SU-DHL-6 (cell line): Measurements from ENCODE around the gene SLC12A8.

ENCODE experiments used
- H2AFZ ChIP-seq: fragments of 200-600 bp; sonication (generic); 2 replicates; pipeline ENCODE4 v1.6.1; 2014; ENCODE audit warnings: low read depth, mild to moderate bottlenecking, moderate library complexity, mixed read lengths, antibody characterized with exemption, low read length; ENCODE audit not compliant: severe bottlenecking
- H3F3A ChIP-seq: fragments of 200-600 bp; shearing (Covaris generic); 2 replicates; pipeline ENCODE4 v1.6.0; 2016; ENCODE audit warnings: antibody characterized with exemption, mild to moderate bottlenecking; ENCODE audit not compliant: insufficient read depth
- H3K27ac ChIP-seq: fragments of 200-600 bp; sonication (generic); 2 replicates; pipeline ENCODE4 v1.5.1; 2016; ENCODE audit warnings: low read depth, mild to moderate bottlenecking, low read length, moderate library complexity, mixed read lengths
- H3K27me3 ChIP-seq: fragments of 200-600 bp; sonication (generic), shearing (Covaris generic); 2 replicates; pipeline ENCODE4 v1.6.0; 2014; ENCODE audit warnings: mild to moderate bottlenecking, low read length
- H3K36me3 ChIP-seq: fragments of 200-600 bp; sonication (generic); 2 replicates; pipeline ENCODE4 v1.6.1; 2014; ENCODE audit warnings: mild to moderate bottlenecking, low read length, mixed read lengths
- H3K4me2 ChIP-seq: fragments of 300-600, 200-600 bp; shearing (Covaris generic), sonication (generic); 2 replicates; pipeline ENCODE4 v1.6.0; 2014; ENCODE audit warnings: low read length, low read depth, mild to moderate bottlenecking; ENCODE audit not compliant: poor library complexity, severe bottlenecking
- H3K4me3 ChIP-seq: fragments of 200-600 bp; sonication (generic); 2 replicates; pipeline ENCODE4 v1.5.1; 2014; ENCODE audit warnings: antibody characterized with exemption, low read length, mild to moderate bottlenecking, mixed read lengths; ENCODE audit not compliant: insufficient read depth, poor library complexity, severe bottlenecking
- H3K79me2 ChIP-seq: fragments of 200-600 bp; sonication (generic); 2 replicates; pipeline ENCODE4 v1.6.1; 2014; ENCODE audit warnings: mild to moderate bottlenecking, low read length, moderate library complexity; ENCODE audit not compliant: insufficient read depth
- H3K9ac ChIP-seq: fragments of 200-600 bp; sonication (generic); 2 replicates; pipeline ENCODE4 v1.7.0; 2014; ENCODE audit warnings: mild to moderate bottlenecking, low read length
- H3K9me2 ChIP-seq: fragments of 200-600 bp; sonication (generic); replicated peaks from 2 replicates; pipeline ENCODE4 v1.6.1; 2014; ENCODE audit warnings: low read length; ENCODE audit not compliant: insufficient read depth
- H3K9me3 ChIP-seq: fragments of 200-600 bp; sonication (generic); 2 replicates; pipeline ENCODE4 v1.6.1; 2014; ENCODE audit warnings: low read length, mixed read lengths; ENCODE audit not compliant: insufficient read depth
- H4K20me1 ChIP-seq: fragments of 200-600 bp; sonication (generic); 2 replicates; pipeline ENCODE4 v1.6.1; 2014; ENCODE audit warnings: low read depth, mild to moderate bottlenecking, antibody characterized with exemption, low read length, moderate library complexity, mixed read lengths
- CTCF ChIP-seq: fragments of 200-600 bp; sonication (generic); IDR thresholded peaks from one replicate; pipeline ENCODE4 v1.5.1; 2017; ENCODE audit warnings: antibody characterized with exemption, mild to moderate bottlenecking, low read length, moderate library complexity; ENCODE audit not compliant: insufficient read depth, poor library complexity, severe bottlenecking
- EZH2phosphoT487 ChIP-seq: fragments of 200-600 bp; sonication (generic), shearing (Covaris generic); conservative IDR thresholded peaks from 2 replicates; pipeline ENCODE4 v1.6.1; 2018; ENCODE audit warnings: mild to moderate bottlenecking, antibody characterized with exemption, low read length, moderate library complexity, mixed read lengths

The SLC12A8 gene

GRCh38 chr3:125054062-125054448 is 158.5 kb downstream of the SLC12A8 start:
- Histone ChIP-seq H3K79me2 (no peaks in the 10 kb centered on the region), H3K9me2 (no peaks in the 10 kb centered on the region), H3K4me2 (no peak overlapping the region), H3K9me3 (no peaks in the 10 kb centered on the region), H4K20me1 (no peaks in the 10 kb centered on the region), H3K9ac (no peak overlapping the region), H3K27me3 (no peaks in the 10 kb centered on the region), H3K27ac (no peak overlapping the region), H3F3A (no peaks in the 10 kb centered on the region), H3K4me3 (no peak overlapping the region), H3K36me3 (no peaks in the 10 kb centered on the region), H2AFZ (no peak overlapping the region)
- TF ChIP-seq CTCF: no peak
- no peak for TF ChIP-seq EZH2phosphoT487

- Histone ChIP-seq H3K4me3 (no peak overlapping the region), H3K36me3 (no peaks in the 10 kb centered on the region)
Observed at GRCh38 chr3:125053304-125053699, 159.2 kb downstream of the SLC12A8 start.

GRCh38 chr3:125052624-125053303 is 159.8 kb downstream of the SLC12A8 start:
- Histone ChIP-seq H3K9me3 (no peaks in the 10 kb centered on the region), H3K9ac (no peak overlapping the region), H2AFZ (no peak overlapping the region), H3K27ac (no peak overlapping the region), H3K27me3 (no peaks in the 10 kb centered on the region), H3K4me3 (no peak overlapping the region), H3F3A (no peaks in the 10 kb centered on the region), H3K9me2 (no peaks in the 10 kb centered on the region), H3K79me2 (no peaks in the 10 kb centered on the region), H4K20me1 (no peaks in the 10 kb centered on the region), H3K4me2 (no peak overlapping the region), H3K36me3 (no peaks in the 10 kb centered on the region)
- TF ChIP-seq CTCF: no peak
- no peak for TF ChIP-seq EZH2phosphoT487

More at GRCh38 chr3:125053304-125053699, 159.2 kb downstream of the SLC12A8 start:
- no peak overlapping the region for H3K27ac ChIP-seq
- H2AFZ ChIP-seq: no peak overlapping the region
- H4K20me1 ChIP-seq: no peaks in the 10 kb centered on the region
- H3K9ac ChIP-seq: no peak overlapping the region
- H3F3A ChIP-seq: no peaks in the 10 kb centered on the region
- no peaks in the 10 kb centered on the region for H3K27me3 ChIP-seq
- no peaks in the 10 kb centered on the region for H3K79me2 ChIP-seq
- TF ChIP-seq CTCF (no peak), EZH2phosphoT487 (no peak)
- H3K9me2 ChIP-seq: no peaks in the 10 kb centered on the region
- H3K4me2 ChIP-seq: no peak overlapping the region
- no peaks in the 10 kb centered on the region for H3K9me3 ChIP-seq
